Fibroblast of mammary gland (primary cell): ENCODE measurements around the gene EBF4.
A peak's percentile ranks its signal among the peaks of the same experiment; 100 is the strongest.

Experiments used
- DNase-seq: peaks from one replicate; pipeline ENCODE4 v3.0.0-alpha.2; 2010; ENCODE audit warnings: low read depth
- H3K4me3 ChIP-seq: 2 replicates; pipeline ENCODE4 v1.5.1; 2011; ENCODE audit warnings: low read depth, mild to moderate bottlenecking, low read length, moderate library complexity; ENCODE audit not compliant: control insufficient read depth
- CTCF ChIP-seq: conservative IDR thresholded peaks from 2 replicates; pipeline ENCODE4 v1.5.1; 2011; ENCODE audit warnings: low read depth, low read length, inconsistent platforms; ENCODE audit not compliant: control insufficient read depth, insufficient read depth

The EBF4 gene

GRCh38 chr20:2659547-2659946 is 33.0 kb upstream of the EBF4 start:
- DNase-seq: no peak
- H3K4me3 ChIP-seq: no peak overlapping the region
- no peak for TF ChIP-seq CTCF

GRCh38 chr20:2663364-2663886 is 29.2 kb upstream of the EBF4 start:
- peak overlapping the region; percentile 97 for H3K4me3 ChIP-seq
- no peak for TF ChIP-seq CTCF
- no peak for DNase-seq

- no peak for TF ChIP-seq CTCF
- H3K4me3 ChIP-seq: peak within 1 kb of the TSS; percentile 97
- DNase-seq: peak; percentile 93
These were observed 28.5 kb upstream of the EBF4 start, which contains the start of gene IDH3B for GRCh38 chr20:2663887-2664719. IDH3B (minus strand) TSS chr20:2664216; CDS start chr20:2664188, 28 bp downstream.

- no peak for DNase-seq
- peak; percentile 17 for TF ChIP-seq CTCF
- no peak overlapping the region for H3K4me3 ChIP-seq
These were observed 20.6 kb upstream of the EBF4 start for GRCh38 chr20:2671977-2672376.

- H3K4me3 ChIP-seq: no peak overlapping the region
- no peak for DNase-seq
- TF ChIP-seq CTCF: no peak
These were observed 20.1 kb upstream of the EBF4 start for GRCh38 chr20:2672446-2672845.

GRCh38 chr20:2673453-2673852 is 19.1 kb upstream of the EBF4 start:
- H3K4me3 ChIP-seq: no peak overlapping the region
- TF ChIP-seq CTCF: no peak
- DNase-seq: no peak
